Endothelial cell of umbilical vein (primary cell): ENCODE data around the gene KCTD16. TPM values are rescaled to one million over a fixed set of nuclear protein-coding genes. Genes with fewer than 3 reads are reported as not detected.

Source experiments
- BruUV-seq: library from RNA; stranded (reverse); fragments of 400-500 nt; replicated peaks from 2 replicates; lab custom pipeline; 2021; lab: Mats Ljungman, UMichigan
- CTCF ChIA-PET: fragments of 300-600, 350-600 bp; sonication (Branson Sonifier 250); formaldehyde crosslinking; loops from one replicate; lab custom pipeline; 2021; ENCODE audit warnings: antibody characterized with exemption, inconsistent platforms; lab: Charles Lee
- POLR2A ChIA-PET: fragments of 300-600, 350-600 bp; sonication (Branson Sonifier 250); formaldehyde crosslinking; loops from one replicate; lab custom pipeline; 2021; ENCODE audit warnings: antibody characterized with exemption, inconsistent platforms; lab: Charles Lee
- DNase-seq: peaks from one replicate; pipeline ENCODE4 v3.0.0-alpha.2; 2011; ENCODE audit warnings: low read depth, low spot score
- FAIRE-seq: peaks from 2 replicates; lab custom pipeline; 2011; peaks lifted over from hg19 to GRCh38; lab: Jason Lieb, UNC
- H2AFZ ChIP-seq: 2 replicates; pipeline ENCODE4 v1.6.0; 2012; ENCODE audit warnings: low read depth, low read length, control low read depth, inconsistent platforms
- H3K27ac ChIP-seq: 2 replicates; pipeline ENCODE4 v1.5.1; 2011; ENCODE audit warnings: low read depth, mild to moderate bottlenecking, control low read depth, low read length, moderate library complexity; ENCODE audit not compliant: insufficient read depth
- H3K27me3 ChIP-seq, 2 experiments: 2 replicates each; pipeline versions ENCODE4 v1.6.0 to v1.6.1; 2011; ENCODE audit warnings: low read length in 2 of 2, mixed read lengths in 1 of 2; ENCODE audit not compliant: control insufficient read depth in 2 of 2, insufficient read depth in 2 of 2
- H3K36me3 ChIP-seq, 2 experiments: 2 replicates in 1 of 2; 3 replicates in 1 of 2; pipeline ENCODE4 v1.5.1; 2011; ENCODE audit warnings: low read length in 2 of 2, mild to moderate bottlenecking in 1 of 2, moderate library complexity in 1 of 2; ENCODE audit not compliant: control insufficient read depth in 2 of 2, insufficient read depth in 2 of 2; ENCODE audit errors: extremely low read depth in 1 of 2
- H3K4me1 ChIP-seq: 3 replicates; pipeline ENCODE4 v1.5.1; 2011; ENCODE audit warnings: mild to moderate bottlenecking, low read length; ENCODE audit not compliant: control insufficient read depth, insufficient read depth; ENCODE audit errors: extremely low read depth
- H3K4me2 ChIP-seq: 2 replicates; pipeline ENCODE4 v1.6.1; 2011; ENCODE audit warnings: low read length, control low read depth, mixed read lengths; ENCODE audit not compliant: insufficient read depth
- H3K4me3 ChIP-seq, 3 experiments: fragments of 200-600 bp in 1 of 3; sonication (generic), shearing (Covaris generic) in 1 of 3; replicated peaks in 1 of 3; 2 replicates each; pipeline ENCODE4 v1.5.1; 2011 to 2016; ENCODE audit warnings: control low read depth in 3 of 3, low read length in 3 of 3, mild to moderate bottlenecking in 2 of 3, inconsistent platforms in 1 of 3, low read depth in 1 of 3, moderate library complexity in 1 of 3; ENCODE audit not compliant: insufficient read depth in 1 of 3
- H3K79me2 ChIP-seq: 2 replicates; pipeline ENCODE4 v1.6.0; 2012; ENCODE audit warnings: low read length, inconsistent platforms; ENCODE audit not compliant: control insufficient read depth, insufficient read depth
- H3K9ac ChIP-seq: replicated peaks from 2 replicates; pipeline ENCODE3; 2011; ENCODE audit warnings: low read length, control low read depth; ENCODE audit not compliant: insufficient read depth; ENCODE audit errors: extremely low read depth
- H3K9me1 ChIP-seq: replicated peaks from 3 replicates; pipeline ENCODE4 v1.6.0; 2011; ENCODE audit warnings: mild to moderate bottlenecking, low read length; ENCODE audit not compliant: control insufficient read depth, insufficient read depth; ENCODE audit errors: extremely low read depth
- H3K9me3 ChIP-seq: replicated peaks from 2 replicates; pipeline ENCODE4 v1.5.1; 2012; ENCODE audit warnings: low read length, inconsistent platforms; ENCODE audit not compliant: control insufficient read depth, insufficient read depth
- H4K20me1 ChIP-seq: replicated peaks from 2 replicates; pipeline ENCODE3; 2011; ENCODE audit warnings: mild to moderate bottlenecking, low read length; ENCODE audit not compliant: control insufficient read depth, insufficient read depth; ENCODE audit errors: extremely low read depth
- CTCF ChIP-seq, 2 donors: IDR thresholded peaks; 1 replicate in 1 of 2; 2 replicates in 1 of 2; pipeline ENCODE4 v1.5.1; 2011; ENCODE audit warnings: low read length in 2 of 2, mild to moderate bottlenecking in 2 of 2, moderate library complexity in 2 of 2, control low read depth in 1 of 2, inconsistent platforms in 1 of 2, low read depth in 1 of 2; ENCODE audit not compliant: insufficient read depth in 1 of 2; ENCODE audit errors: extremely low read depth in 1 of 2
- EZH2 ChIP-seq: IDR thresholded peaks from 2 replicates; pipeline ENCODE4 v1.6.1; 2012; ENCODE audit warnings: borderline replicate concordance, low read depth, mild to moderate bottlenecking, moderate library complexity, low read length, inconsistent platforms; ENCODE audit not compliant: severe bottlenecking
- FOS ChIP-seq: IDR thresholded peaks from 2 replicates; pipeline ENCODE4 v1.6.1; 2011; ENCODE audit warnings: mild to moderate bottlenecking, low read length, moderate library complexity, borderline replicate concordance; ENCODE audit not compliant: insufficient read depth
- GATA2 ChIP-seq: IDR thresholded peaks from 2 replicates; pipeline ENCODE4 v1.7.0; 2011; ENCODE audit warnings: low read depth, mild to moderate bottlenecking, moderate library complexity, mixed read lengths, low read length; ENCODE audit not compliant: insufficient read length, insufficient read depth
- JUN ChIP-seq: IDR thresholded peaks from 2 replicates; pipeline ENCODE4 v1.6.1; 2011; ENCODE audit warnings: borderline replicate concordance, low read depth; ENCODE audit not compliant: insufficient read length, insufficient read depth
- MYC ChIP-seq: IDR thresholded peaks from one replicate; pipeline ENCODE4 v1.6.1; 2011; ENCODE audit warnings: mild to moderate bottlenecking, low read depth, low read length
- POLR2A ChIP-seq: IDR thresholded peaks from 2 replicates; pipeline ENCODE4 v1.6.1; 2012; ENCODE audit warnings: low read depth, mild to moderate bottlenecking, control low read depth, low read length
- POLR2AphosphoS5 ChIP-seq: IDR thresholded peaks from 2 replicates; pipeline ENCODE4 v1.6.1; 2012; ENCODE audit warnings: low read depth, mild to moderate bottlenecking, control low read depth, low read length, moderate library complexity; ENCODE audit not compliant: insufficient read depth
- dilution Hi-C: fragments of 300-500 bp; cut with MboI; formaldehyde crosslinking; loops from one replicate; pipeline ENCODE4 v1.15.0; 2019; ENCODE audit warnings: low sequenced_read_pairs; ENCODE audit not compliant: extremely low pct_ligation_motif_present
- intact Hi-C: fragments of 100-400 bp; cut with micrococcal nuclease; formaldehyde crosslinking; loops from one replicate; pipeline ENCODE4 v1.10.0; 2022
- polyA plus RNA-seq, 4 experiments: library from polyadenylated mRNA; depleted of rRNA in 3 of 4; stranded (reverse) in 3 of 4; unstranded in 1 of 4; fragments of >200 nt; gene quantifications; 2 replicates each; pipeline versions ENCODE4 v1.2.1 to v1.2.3, GENCODE V29; 2011 to 2012; ENCODE audit warnings: missing spikeins in 1 of 4
- total RNA-seq: library from RNA; stranded (reverse); gene quantifications from 2 replicates; pipeline ENCODE4 v1.2.3, GENCODE V29; 2021
- TF ChIP-seq, protein P1 (sequence below): IDR thresholded peaks from 2 replicates; pipeline ENCODE4 v1.6.1; 2011; ENCODE audit not compliant: insufficient read depth, insufficient read length

The KCTD16 gene
- total and polyA plus RNA-seq, 2 donors (not counting 3 experiments of a cell fraction or from before 2014, with no cell fraction given) = 0.21 to 0.49 TPM

- no peak for FAIRE-seq
These were observed 145.4 kb downstream of the KCTD16 start for GRCh38 chr5:144315994-144316634.

DNA sequence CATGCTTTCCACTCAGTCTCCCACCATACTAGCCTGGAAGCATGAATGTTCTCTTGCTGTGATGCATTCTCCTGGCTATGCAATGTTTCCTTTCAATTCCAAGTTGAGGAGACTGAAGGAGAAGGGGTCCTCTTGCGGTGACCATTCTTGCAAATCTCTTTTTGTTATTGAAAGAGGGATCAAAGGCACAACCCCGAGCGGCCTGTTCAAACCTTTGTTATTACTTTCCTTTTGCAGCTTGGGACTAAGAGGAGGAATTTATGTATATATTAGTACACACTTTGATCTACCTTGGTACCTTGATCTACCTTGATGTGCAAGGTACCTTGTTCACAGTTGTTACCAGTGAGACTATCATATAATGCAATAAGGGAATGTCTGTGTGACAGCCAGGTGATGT, 147.3 kb downstream of the KCTD16 start:
- Histone ChIP-seq H4K20me1 (no peaks in the 10 kb centered on the region), H3K79me2 (no peaks in the 10 kb centered on the region), H3K4me1 (no peaks in the 10 kb centered on the region), H3K9me3 (no peaks in the 10 kb centered on the region), H3K27ac (no peak overlapping the region), H3K27me3 (no peaks in the 10 kb centered on the region), H3K9ac (no peak overlapping the region), H3K36me3 (no peaks in the 10 kb centered on the region), H3K4me2 (no peak overlapping the region), H3K9me1 (no peaks in the 10 kb centered on the region), H2AFZ (no peak overlapping the region), H3K4me3 (no peak overlapping the region)
- BruUV-seq = no TSS peak
- FAIRE-seq (no peak), DNase-seq (no peak)
- intact Hi-C loops (no loop called here), dilution Hi-C loops (no loop called here)
- POLR2A ChIA-PET = no interaction called here
- TF ChIP-seq FOS = no peak
- TF ChIP-seq POLR2AphosphoS5 = no peak
- no peak for TF ChIP-seq CTCF (IDR thresholded peaks at IDR 0.05; ENCODE audit: extremely low read depth in 1 of 2, insufficient read depth in 1 of 2, low read depth in 1 of 2, low read length in 2 of 2)
- TF ChIP-seq, protein P1, sequence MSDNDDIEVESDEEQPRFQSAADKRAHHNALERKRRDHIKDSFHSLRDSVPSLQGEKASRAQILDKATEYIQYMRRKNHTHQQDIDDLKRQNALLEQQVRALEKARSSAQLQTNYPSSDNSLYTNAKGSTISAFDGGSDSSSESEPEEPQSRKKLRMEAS = no peak
- TF ChIP-seq EZH2 = no peak
- TF ChIP-seq JUN = no peak
- TF ChIP-seq POLR2A = no peak
- TF ChIP-seq MYC = no peak
- TF ChIP-seq GATA2 = no peak
- CTCF ChIA-PET = no interaction called here

More at GRCh38 chr5:144315994-144316634, 145.4 kb downstream of the KCTD16 start:
- ChIA-PET CTCF (no interaction called here), POLR2A (no interaction called here)
- Histone ChIP-seq H3K4me1 (no peaks in the 10 kb centered on the region), H4K20me1 (no peaks in the 10 kb centered on the region), H3K79me2 (no peaks in the 10 kb centered on the region), H3K36me3 (no peaks in the 10 kb centered on the region), H2AFZ (no peak overlapping the region), H3K4me3 (no peak overlapping the region), H3K9ac (no peak overlapping the region), H3K27ac (no peak overlapping the region), H3K4me2 (no peak overlapping the region), H3K27me3 (no peaks in the 10 kb centered on the region), H3K9me3 (no peaks in the 10 kb centered on the region), H3K9me1 (no peaks in the 10 kb centered on the region)
- TF ChIP-seq, protein P1 = no peak
- DNase-seq = no peak
- dilution Hi-C loops (no loop called here), intact Hi-C loops (no loop called here)
- no TSS peak for BruUV-seq
